H1 (cell line): ENCODE data around the gene HOTAIR. TPM values are rescaled to one million over a fixed set of nuclear protein-coding genes. Genes with fewer than 3 reads are reported as not detected.

Source experiments
- CTCF ChIA-PET: fragments of 300-600 bp; sonication (Branson Sonifier 250); formaldehyde crosslinking; loops from one replicate; lab custom pipeline; 2021; ENCODE audit not compliant: partially characterized antibody; lab: Charles Lee
- POLR2A ChIA-PET: fragments of 300-600 bp; sonication (Branson Sonifier 250); formaldehyde crosslinking; loops from one replicate; lab custom pipeline; 2021; ENCODE audit warnings: inconsistent platforms; ENCODE audit not compliant: partially characterized antibody; lab: Charles Lee
- DNase-seq, 2 experiments: peaks; one replicate each; pipeline versions ENCODE4 v3.0.0 to v3.0.0-alpha.2; 2010 to 2022; ENCODE audit warnings: low spot score in 2 of 2, low read depth in 1 of 2, mixed read lengths in 1 of 2
- FAIRE-seq: peaks from 2 replicates; lab custom pipeline; 2011; peaks lifted over from hg19 to GRCh38; lab: Jason Lieb, UNC
- H2AFZ ChIP-seq: 2 replicates; pipeline ENCODE4 v1.8.1; 2012; ENCODE audit warnings: low read length, inconsistent platforms
- H2AK5ac ChIP-seq: 2 replicates; pipeline ENCODE4 v1.6.1; 2013; ENCODE audit warnings: low read depth, low read length
- H2BK120ac ChIP-seq: replicated peaks from 2 replicates; pipeline ENCODE3; 2013; ENCODE audit warnings: low read depth, low read length, inconsistent platforms
- H2BK12ac ChIP-seq: 2 replicates; pipeline ENCODE4 v1.6.1; 2013; ENCODE audit warnings: low read depth, low read length
- H2BK15ac ChIP-seq: 2 replicates; pipeline ENCODE4 v1.6.1; 2013; ENCODE audit warnings: low read length
- H2BK20ac ChIP-seq: 2 replicates; pipeline ENCODE4 v1.6.1; 2013; ENCODE audit warnings: low read length
- H2BK5ac ChIP-seq: 2 replicates; pipeline ENCODE4 v1.6.1; 2013; ENCODE audit warnings: low read depth, low read length
- H3K14ac ChIP-seq: 2 replicates; pipeline ENCODE4 v1.6.1; 2013; ENCODE audit warnings: inconsistent platforms; ENCODE audit not compliant: insufficient read length
- H3K18ac ChIP-seq: 2 replicates; pipeline ENCODE4 v1.6.1; 2013; ENCODE audit warnings: low read length; ENCODE audit errors: extremely low read depth
- H3K23ac ChIP-seq: 2 replicates; pipeline ENCODE4 v1.6.1; 2013; ENCODE audit warnings: inconsistent platforms; ENCODE audit not compliant: insufficient read length
- H3K23me2 ChIP-seq: 2 replicates; pipeline ENCODE4 v1.6.1; 2013; ENCODE audit warnings: low read depth, low read length
- H3K27ac ChIP-seq: 2 replicates; pipeline ENCODE4 v1.6.1; 2011; ENCODE audit warnings: low read depth, low read length, inconsistent platforms
- H3K27me3 ChIP-seq, 4 experiments: replicated peaks in 1 of 4; 1 replicate in 1 of 4; 2 replicates in 3 of 4; pipeline versions ENCODE4 v1.6.1 to v1.8.1; 2011 to 2013; ENCODE audit warnings: low read length in 3 of 4, mild to moderate bottlenecking in 3 of 4, inconsistent platforms in 2 of 4, mixed read lengths in 2 of 4, moderate library complexity in 1 of 4; ENCODE audit not compliant: control insufficient read depth in 3 of 4, insufficient read depth in 3 of 4; ENCODE audit errors: extremely low read depth in 1 of 4
- H3K36me3 ChIP-seq, 4 experiments: 2 replicates each; pipeline versions ENCODE4 v1.6.1 to v1.8.1; 2011 to 2013; ENCODE audit warnings: mild to moderate bottlenecking in 4 of 4, low read length in 3 of 4, moderate library complexity in 2 of 4, control low read depth in 1 of 4, inconsistent platforms in 1 of 4; ENCODE audit not compliant: insufficient read depth in 4 of 4, control insufficient read depth in 2 of 4
- H3K4ac ChIP-seq: replicated peaks from 2 replicates; pipeline ENCODE3; 2013; ENCODE audit warnings: low read length, low read depth, mixed read lengths, inconsistent platforms; ENCODE audit not compliant: insufficient read length
- H3K4me1 ChIP-seq, 4 experiments: replicated peaks in 1 of 4; 1 replicate in 1 of 4; 2 replicates in 3 of 4; pipeline versions ENCODE4 v1.6.1 to v1.8.1; 2011 to 2013; ENCODE audit warnings: low read length in 3 of 4, inconsistent platforms in 2 of 4, mixed read lengths in 1 of 4; ENCODE audit not compliant: insufficient read depth in 4 of 4, control insufficient read depth in 3 of 4
- H3K4me2 ChIP-seq, 2 experiments: 2 replicates each; pipeline versions ENCODE4 v1.6.1 to v1.8.1; 2011 to 2013; ENCODE audit warnings: low read depth in 2 of 2, low read length in 2 of 2, control low read depth in 1 of 2, inconsistent platforms in 1 of 2, mild to moderate bottlenecking in 1 of 2; ENCODE audit not compliant: insufficient read depth in 1 of 2
- H3K4me3 ChIP-seq, 4 experiments: fragments of 200-600, 300-600 bp in 1 of 4; sonication (generic), shearing (Covaris generic), sonication (Bioruptor Twin) in 1 of 4; 2 replicates each; pipeline versions ENCODE4 v1.5.1 to v1.8.1; 2011 to 2016; ENCODE audit warnings: low read length in 4 of 4, low read depth in 3 of 4, control low read depth in 2 of 4, inconsistent platforms in 2 of 4, mild to moderate bottlenecking in 2 of 4, mixed read lengths in 1 of 4, moderate library complexity in 1 of 4; ENCODE audit not compliant: insufficient read depth in 2 of 4; ENCODE audit errors: extremely low read depth in 1 of 4
- H3K56ac ChIP-seq: replicated peaks from 2 replicates; pipeline ENCODE3; 2013; ENCODE audit warnings: low read depth, mild to moderate bottlenecking, mixed read lengths, low read length, inconsistent platforms; ENCODE audit not compliant: insufficient read length
- H3K79me1 ChIP-seq: 2 replicates; pipeline ENCODE4 v1.6.1; 2013; ENCODE audit warnings: low read depth, low read length, control low read depth
- H3K79me2 ChIP-seq, 2 experiments: 2 replicates each; pipeline versions ENCODE4 v1.6.1 to v1.8.1; 2012 to 2013; ENCODE audit warnings: low read length in 2 of 2, mild to moderate bottlenecking in 2 of 2, inconsistent platforms in 1 of 2; ENCODE audit not compliant: insufficient read depth in 2 of 2, control insufficient read depth in 1 of 2
- H3K9ac ChIP-seq, 4 experiments: replicated peaks in 1 of 4; 1 replicate in 1 of 4; 2 replicates in 3 of 4; pipeline versions ENCODE4 v1.6.1 to v1.8.1; 2011 to 2013; ENCODE audit warnings: low read depth in 3 of 4, low read length in 3 of 4, control low read depth in 2 of 4, mild to moderate bottlenecking in 2 of 4, moderate library complexity in 2 of 4, inconsistent platforms in 1 of 4; ENCODE audit errors: extremely low read depth in 1 of 4
- H3K9me3 ChIP-seq, 2 experiments: 2 replicates each; pipeline versions ENCODE4 v1.6.1 to v1.8.1; 2012 to 2013; ENCODE audit warnings: mild to moderate bottlenecking in 2 of 2, moderate library complexity in 2 of 2, control low read depth in 1 of 2, inconsistent platforms in 1 of 2, low read depth in 1 of 2, low read length in 1 of 2, mixed read lengths in 1 of 2; ENCODE audit not compliant: insufficient read depth in 2 of 2
- H4K20me1 ChIP-seq, 2 experiments: replicated peaks in 1 of 2; 2 replicates each; pipeline versions ENCODE3 to v1.8.1; 2011 to 2013; ENCODE audit warnings: inconsistent platforms in 2 of 2, low read length in 2 of 2, mild to moderate bottlenecking in 1 of 2; ENCODE audit not compliant: insufficient read depth in 2 of 2, control insufficient read depth in 1 of 2
- H4K5ac ChIP-seq: 2 replicates; pipeline ENCODE4 v1.6.1; 2013; ENCODE audit warnings: low read length, low read depth, mixed read lengths, inconsistent platforms; ENCODE audit not compliant: insufficient read length
- H4K8ac ChIP-seq: 2 replicates; pipeline ENCODE4 v1.8.0; 2013; ENCODE audit warnings: mild to moderate bottlenecking, moderate library complexity, low read length, inconsistent platforms; ENCODE audit not compliant: insufficient read depth; ENCODE audit errors: extremely low read depth
- H4K91ac ChIP-seq: replicated peaks from 2 replicates; pipeline ENCODE3; 2013; ENCODE audit warnings: low read length, mixed read lengths, inconsistent platforms; ENCODE audit not compliant: insufficient read length
- ASH2L ChIP-seq: fragments of 200-600, 300-600 bp; sonication (generic); IDR thresholded peaks from one replicate; pipeline ENCODE4 v1.7.1; 2017; ENCODE audit warnings: low read length
- BACH1 ChIP-seq: IDR thresholded peaks from 2 replicates; pipeline ENCODE4 v1.6.1; 2012; ENCODE audit warnings: low read length, improper control_type of control experiment
- CBX5 ChIP-seq: fragments of 300-800, 300-1000 bp; sonication (generic); IDR thresholded peaks from 2 replicates; pipeline ENCODE4 v1.7.1; 2016; ENCODE audit warnings: antibody characterized with exemption, low read length, low read depth
- EP300 ChIP-seq, 2 experiments: IDR thresholded peaks; 1 replicate in 1 of 2; 2 replicates in 1 of 2; pipeline ENCODE4 v1.6.1; 2011 to 2012; ENCODE audit warnings: low read depth in 2 of 2, low read length in 2 of 2, mild to moderate bottlenecking in 2 of 2, borderline replicate concordance in 1 of 2, inconsistent platforms in 1 of 2, moderate library complexity in 1 of 2
- EZH2 ChIP-seq: fragments of 200-600 bp; sonication (generic); IDR thresholded peaks from 2 replicates; pipeline ENCODE4 v1.7.1; 2012; ENCODE audit warnings: low read depth, mild to moderate bottlenecking, moderate library complexity, low read length, inconsistent platforms; ENCODE audit not compliant: severe bottlenecking
- KDM4A ChIP-seq: IDR thresholded peaks from one replicate; pipeline ENCODE4 v1.7.1; 2012; ENCODE audit warnings: low read depth, mild to moderate bottlenecking, moderate library complexity, low read length, inconsistent platforms; ENCODE audit not compliant: severe bottlenecking
- NANOG ChIP-seq: IDR thresholded peaks from 2 replicates; pipeline ENCODE4 v1.6.1; 2011; ENCODE audit warnings: low read length, low read depth, mild to moderate bottlenecking, inconsistent platforms; ENCODE audit not compliant: insufficient read depth, poor library complexity, severe bottlenecking
- RNF2 ChIP-seq: fragments of 200-900, 300-1000 bp; sonication (generic); IDR thresholded peaks from 2 replicates; pipeline ENCODE4 v1.7.1; 2016; ENCODE audit warnings: borderline replicate concordance, low read depth, mild to moderate bottlenecking, antibody characterized with exemption, low read length; ENCODE audit not compliant: poor library complexity, severe bottlenecking; ENCODE audit errors: missing control alignments
- SAP30 ChIP-seq: fragments of 300-600 bp; sonication (generic); IDR thresholded peaks from 2 replicates; pipeline ENCODE4 v1.7.1; 2012; ENCODE audit warnings: low read length, moderate library complexity, mild to moderate bottlenecking, inconsistent platforms; ENCODE audit not compliant: insufficient read depth, insufficient replicate concordance
- SUZ12 ChIP-seq: fragments of 200-600 bp; sonication (generic); IDR thresholded peaks from 2 replicates; pipeline ENCODE4 v1.6.1; 2012; ENCODE audit warnings: mild to moderate bottlenecking, inconsistent platforms, low read length, moderate library complexity, mixed read lengths
- ZNF274 ChIP-seq: IDR thresholded peaks from 2 replicates; pipeline ENCODE4 v1.7.0; 2012; ENCODE audit warnings: low read length, borderline replicate concordance; ENCODE audit errors: extremely low read depth
- WGBS, 2 experiments: shearing (Covaris generic) in 1 of 2; methylation state at CpG; one replicate each; pipeline versions ENCODE4 v1.1.6 to v1.1.7; 2013 to 2015; ENCODE audit warnings: low lambda C conversion rate in 2 of 2, mixed read lengths in 2 of 2, inconsistent platforms in 1 of 2, low coverage in 1 of 2, missing lambda C conversion rate in 1 of 2; ENCODE audit not compliant: insufficient replicate concordance in 2 of 2, insufficient coverage in 1 of 2, insufficient read length in 1 of 2; ENCODE audit errors: extremely low coverage in 1 of 2, missing lambda C conversion rate in 1 of 2; 5-methylcytosine and 5-hydroxymethylcytosine counted together
- polyA plus RNA-seq, 7 experiments: library from polyadenylated mRNA; depleted of rRNA in 3 of 7; stranded (reverse) in 5 of 7; unstranded in 2 of 7; fragments of >200 nt in 5 of 7; fragments of 200-250 nt in 2 of 7; gene quantifications; 1 replicate in 5 of 7; 2 replicates in 1 of 7; 4 replicates in 1 of 7; pipeline versions ENCODE4 v1.2.1 to v1.2.3, GENCODE V29; 2011 to 2013; ENCODE audit warnings: missing spikeins in 2 of 7, mixed read lengths in 2 of 7
- total RNA-seq: library from RNA; stranded (reverse); fragmentation: NEBNext Ultra II Directional; extraction: Animal tissue kit (Norgen Biotek cat#: 25700); gene quantifications from 2 replicates; pipeline ENCODE4 v1.2.1, GENCODE V29; 2021

The HOTAIR gene
- total and polyA plus RNA-seq, 2 of the 8 experiments (the other 6 are each of a cell fraction or from before 2014, with no cell fraction given) = not detected

DNA sequence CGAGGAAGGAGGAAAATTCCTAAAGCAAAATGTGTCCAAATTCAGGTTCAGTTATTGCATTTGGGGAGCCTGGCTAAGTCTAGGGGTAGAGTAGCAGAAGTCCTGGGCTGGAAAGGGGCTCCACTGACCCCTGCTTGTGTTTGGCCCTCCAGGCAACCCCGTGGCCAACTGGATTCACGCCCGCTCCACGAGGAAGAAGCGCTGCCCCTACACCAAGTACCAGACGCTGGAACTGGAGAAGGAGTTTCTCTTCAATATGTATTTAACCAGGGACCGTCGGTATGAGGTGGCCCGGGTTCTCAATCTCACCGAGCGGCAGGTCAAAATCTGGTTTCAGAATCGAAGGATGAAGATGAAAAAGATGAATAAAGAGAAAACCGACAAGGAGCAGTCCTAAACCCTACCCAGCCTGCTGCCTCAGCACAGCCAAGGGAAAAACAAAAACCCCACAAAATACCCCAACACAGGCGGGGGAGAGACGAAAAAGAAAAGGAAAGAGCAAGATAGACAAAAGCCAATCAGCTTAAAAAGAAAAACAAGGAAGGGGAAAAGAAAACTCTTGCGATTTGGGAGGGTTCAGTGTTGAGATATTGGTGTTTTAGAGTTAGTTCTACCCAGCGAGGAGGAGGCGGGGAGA, 27.6 kb upstream of the HOTAIR start:
- no peak overlapping the region for H3K23ac ChIP-seq
- no peak for FAIRE-seq
- peaks cover 2% of the 10 kb centered on the region; the same call in 1 of the 2 replicates for H3K23me2 ChIP-seq
- POLR2A ChIA-PET = interaction anchor here (0.9 kb wide), 1 partner anchor 21 kb away, joined by 3 read pairs; no protein-coding TSS in a partner anchor
- no peak overlapping the region for H3K9ac ChIP-seq
- peaks cover 98 to 100% (median 100%) of the 10 kb centered on the region in 4 experiments for H3K27me3 ChIP-seq
- no peak overlapping the region; the same call in 1 of the 2 replicates for H2BK12ac ChIP-seq
- no peak overlapping the region for H3K14ac ChIP-seq
- DNase-seq = no peak
- H3K4me3 ChIP-seq = no peak overlapping the region
- H4K5ac ChIP-seq = no peak overlapping the region
- CTCF ChIA-PET = interaction anchor here (0.6 to 11.3 kb wide), 7 partner anchors 14 to 211 kb away, joined by 3 to 172 read pairs (median 91); partner anchors contain the start of genes HOXC10, HOXC5 and HOXC6
- H3K56ac ChIP-seq = no peak overlapping the region
- H2BK5ac ChIP-seq = no peak overlapping the region
- no peak overlapping the region for H2BK120ac ChIP-seq
- 19% methylated on average over 19 of the region's 19 CpGs; no CpG with 5 or more reads in 1 of the 2 experiments for WGBS, 2 experiments
- no peak overlapping the region for H2BK15ac ChIP-seq
- peaks cover 0 to 8% (median 2%) of the 10 kb centered on the region in 4 experiments; a peak in 4 of 7 replicates for H3K4me1 ChIP-seq
- H4K8ac ChIP-seq = no peak overlapping the region
- no peak overlapping the region for H3K4ac ChIP-seq
- no peak overlapping the region for H2AK5ac ChIP-seq
- no peak overlapping the region for H3K4me2 ChIP-seq
- no peak overlapping the region for H2AFZ ChIP-seq
- H4K20me1 ChIP-seq = peaks cover 5 to 27% of the 10 kb centered on the region in 2 experiments
- H3K18ac ChIP-seq = no peak overlapping the region
- H2BK20ac ChIP-seq = no peak overlapping the region
- H3K27ac ChIP-seq = no peak overlapping the region
- no peaks in the 10 kb centered on the region for H3K79me2 ChIP-seq
- no peaks in the 10 kb centered on the region for H3K79me1 ChIP-seq
- H3K9me3 ChIP-seq = no peaks in the 10 kb centered on the region
- H4K91ac ChIP-seq = no peak overlapping the region
- peaks cover 0 to 9% (median 0%) of the 10 kb centered on the region in 4 experiments; a peak in 1 of 8 replicates for H3K36me3 ChIP-seq
- peak; percentile 96 for TF ChIP-seq EZH2
- peak; percentile 69 for TF ChIP-seq RNF2
- no peak for TF ChIP-seq CBX5
- no peak for TF ChIP-seq ZNF274
- no peak for TF ChIP-seq ASH2L
- peak; percentile 93 for TF ChIP-seq SUZ12
- no peak for TF ChIP-seq NANOG
- no peak for TF ChIP-seq KDM4A
- TF ChIP-seq SAP30 = no peak
- no peak for TF ChIP-seq BACH1
- no peak for TF ChIP-seq EP300 (IDR thresholded peaks at IDR 0.05; ENCODE audit: borderline replicate concordance in 1 of 2, low read depth in 2 of 2, low read length in 2 of 2)
